ENCODE data around the gene RNF181. TPM values are rescaled to one million over a fixed set of nuclear protein-coding genes. Genes with fewer than 3 reads are reported as not detected.

The RNF181 gene
- total RNA-seq, 4 donors from 2014 or later, result 86.9 to 202 (median 168) TPM

DNA sequence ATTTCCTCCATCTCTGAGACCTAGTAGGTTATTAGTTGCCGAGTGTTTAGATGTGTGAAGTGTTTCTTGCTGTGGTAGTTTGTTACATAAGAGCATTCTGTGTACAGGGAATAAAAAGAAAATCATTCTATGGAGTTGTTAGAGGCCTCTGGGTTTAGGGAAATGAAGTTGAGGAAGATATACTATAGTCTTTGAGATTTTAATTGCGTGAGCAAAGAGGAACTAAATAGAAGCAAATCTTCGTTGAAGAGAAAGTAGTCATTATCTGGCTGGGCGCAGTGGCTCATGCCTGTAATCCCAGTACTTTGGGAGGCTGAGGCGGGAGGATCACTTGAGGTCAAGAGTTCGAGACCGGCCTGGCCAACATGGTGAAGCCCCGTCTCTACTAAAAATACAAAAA is 39.5 kb downstream of the RNF181 start:
- Histone ChIP-seq H3K36me3 (peaks cover 64 to 74% of the 10 kb centered on the region in 2 donors), H3K9me3 (no peaks in the 10 kb centered on the region), H3K27me3 (no peaks in the 10 kb centered on the region), H3K4me1 (peaks cover 0 to 6% of the 10 kb centered on the region in 2 donors), H3K4me3 (replicated peaks in 1 of 3) (no peak overlapping the region), H3K27ac (no peak overlapping the region)
- no peak for TF ChIP-seq POLR2A (IDR thresholded peaks at IDR 0.05)
- TF ChIP-seq, protein P1, sequence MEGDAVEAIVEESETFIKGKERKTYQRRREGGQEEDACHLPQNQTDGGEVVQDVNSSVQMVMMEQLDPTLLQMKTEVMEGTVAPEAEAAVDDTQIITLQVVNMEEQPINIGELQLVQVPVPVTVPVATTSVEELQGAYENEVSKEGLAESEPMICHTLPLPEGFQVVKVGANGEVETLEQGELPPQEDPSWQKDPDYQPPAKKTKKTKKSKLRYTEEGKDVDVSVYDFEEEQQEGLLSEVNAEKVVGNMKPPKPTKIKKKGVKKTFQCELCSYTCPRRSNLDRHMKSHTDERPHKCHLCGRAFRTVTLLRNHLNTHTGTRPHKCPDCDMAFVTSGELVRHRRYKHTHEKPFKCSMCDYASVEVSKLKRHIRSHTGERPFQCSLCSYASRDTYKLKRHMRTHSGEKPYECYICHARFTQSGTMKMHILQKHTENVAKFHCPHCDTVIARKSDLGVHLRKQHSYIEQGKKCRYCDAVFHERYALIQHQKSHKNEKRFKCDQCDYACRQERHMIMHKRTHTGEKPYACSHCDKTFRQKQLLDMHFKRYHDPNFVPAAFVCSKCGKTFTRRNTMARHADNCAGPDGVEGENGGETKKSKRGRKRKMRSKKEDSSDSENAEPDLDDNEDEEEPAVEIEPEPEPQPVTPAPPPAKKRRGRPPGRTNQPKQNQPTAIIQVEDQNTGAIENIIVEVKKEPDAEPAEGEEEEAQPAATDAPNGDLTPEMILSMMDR (IDR thresholded peaks at IDR 0.05), result no peak
- no peak for DNase-seq
- intact Hi-C loops (cut with DNase I), result loop anchor here (10.0 kb wide), 2 partner anchors 180 to 460 kb away; no protein-coding TSS in a partner anchor
- 92 to 94% methylated on average over 8 of the region's 8 CpGs for WGBS, 2 donors

DNA sequence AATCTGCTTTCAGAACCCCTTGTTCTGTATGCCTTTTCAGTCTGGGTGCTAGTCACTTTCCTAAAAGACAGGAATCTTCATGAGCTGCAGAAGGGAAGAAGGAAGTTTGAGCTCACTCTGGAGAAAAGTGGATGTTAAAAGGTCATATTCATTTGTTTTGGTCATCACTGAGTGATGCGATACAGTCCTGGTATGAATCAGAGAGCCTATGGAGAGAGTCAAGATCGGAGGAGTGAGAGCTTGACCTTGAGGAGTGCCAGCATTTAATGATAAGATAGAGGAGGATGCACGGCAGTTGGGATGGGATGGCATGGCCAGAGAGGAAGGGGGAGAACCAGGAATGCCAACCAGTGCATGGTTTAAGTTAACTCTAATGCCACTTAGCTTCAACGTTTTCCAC is 40.1 kb downstream of the RNF181 start:
- DNase-seq, result no peak
- TF ChIP-seq, protein P1 (IDR thresholded peaks at IDR 0.05), result no peak
- no peak for TF ChIP-seq POLR2A (IDR thresholded peaks at IDR 0.05)
- intact Hi-C loops (cut with DNase I), result loop anchor here (10.0 kb wide), 2 partner anchors 179 to 459 kb away; no protein-coding TSS in a partner anchor
- no peaks in the 10 kb centered on the region for H3K27me3 ChIP-seq
- H3K4me1 ChIP-seq, result peaks cover 0 to 6% of the 10 kb centered on the region in 2 donors
- no peak overlapping the region for H3K27ac ChIP-seq
- no peaks in the 10 kb centered on the region for H3K9me3 ChIP-seq
- 79 to 85% methylated on average over 4 of the region's 4 CpGs for WGBS, 2 donors
- H3K36me3 ChIP-seq, result peaks cover 71 to 75% of the 10 kb centered on the region in 2 donors
- no peak overlapping the region for H3K4me3 ChIP-seq (replicated peaks in 1 of 3)

DNA sequence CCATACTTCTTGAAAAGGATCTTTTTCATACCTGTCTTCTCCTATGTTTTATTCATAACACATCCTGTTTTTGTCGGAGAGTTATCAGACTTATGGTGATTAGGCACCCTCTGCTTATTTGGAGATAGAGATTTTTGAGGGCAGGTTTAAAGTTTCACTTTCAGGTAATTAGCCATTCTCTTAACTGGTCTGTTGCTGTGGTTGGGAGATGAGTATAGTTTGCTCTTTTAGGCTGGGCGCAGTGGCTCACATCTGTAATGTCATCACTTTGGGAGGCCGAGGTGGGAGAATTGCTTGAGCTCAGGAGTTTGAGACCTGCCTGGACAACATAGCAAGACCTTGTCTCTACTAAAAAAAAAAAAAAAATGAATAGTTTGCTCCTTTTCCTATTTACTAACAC is 47.2 kb downstream of the RNF181 start:
- DNase-seq, result no peak
- WGBS, 2 donors, result 71 to 93% methylated on average over 3 of the region's 3 CpGs
- intact Hi-C loops (cut with DNase I), result no loop called here
- peaks cover 77 to 92% of the 10 kb centered on the region in 2 donors for H3K36me3 ChIP-seq
- H3K4me3 ChIP-seq (replicated peaks in 1 of 3), result no peak overlapping the region
- TF ChIP-seq POLR2A (IDR thresholded peaks at IDR 0.05), result no peak
- TF ChIP-seq, protein P1 (IDR thresholded peaks at IDR 0.05), result no peak
- H3K9me3 ChIP-seq, result no peaks in the 10 kb centered on the region
- no peaks in the 10 kb centered on the region for H3K27me3 ChIP-seq
- peaks cover 0 to 2% of the 10 kb centered on the region in 2 donors for H3K4me1 ChIP-seq
- H3K27ac ChIP-seq, result no peak overlapping the region

GRCh38 chr2:85644909-85645308 is 49.4 kb downstream of the RNF181 start:
- intact Hi-C loops (cut with DNase I), result no loop called here
- no peak overlapping the region for H3K27ac ChIP-seq
- no peak for DNase-seq
- H3K36me3 ChIP-seq, result peaks cover 66 to 99% of the 10 kb centered on the region in 2 donors
- no peaks in the 10 kb centered on the region for H3K27me3 ChIP-seq
- 96 to 98% methylated on average over 8 of the region's 8 CpGs for WGBS, 2 donors
- TF ChIP-seq POLR2A (IDR thresholded peaks at IDR 0.05), result no peak
- TF ChIP-seq, protein P1 (IDR thresholded peaks at IDR 0.05), result no peak
- peaks cover 0 to 12% of the 10 kb centered on the region in 2 donors for H3K4me1 ChIP-seq
- H3K4me3 ChIP-seq (replicated peaks in 1 of 3), result no peak overlapping the region
- H3K9me3 ChIP-seq, result no peaks in the 10 kb centered on the region

GRCh38 chr2:85646166-85646565 is 50.6 kb downstream of the RNF181 start:
- DNase-seq, result no peak
- intact Hi-C loops (cut with DNase I), result no loop called here
- WGBS, 2 donors, result 93 to 94% methylated on average over 2 of the region's 2 CpGs
- Histone ChIP-seq H3K27me3 (no peaks in the 10 kb centered on the region), H3K27ac (no peak overlapping the region), H3K9me3 (no peaks in the 10 kb centered on the region), H3K4me1 (peaks cover 0 to 12% of the 10 kb centered on the region in 2 donors), H3K4me3 (replicated peaks in 1 of 3) (no peak overlapping the region), H3K36me3 (peaks cover 55 to 88% of the 10 kb centered on the region in 2 donors)
- TF ChIP-seq POLR2A (IDR thresholded peaks at IDR 0.05), result no peak
- TF ChIP-seq, protein P1 (IDR thresholded peaks at IDR 0.05), result no peak

Small RNAs within 50 kb of the gene (small RNA-seq; reads per million reads assigned to genes)
- not detected for gene RN7SL126P

Other genes with a start within 250 kb of the RNF181 start
- 100 to 1,000 TPM in 3 of 4 donors, 10 to 100 TPM in 1; 88.2 to 253 (median 182) TPM for gene RETSAT, start 241.2 kb upstream of the RNF181 start, total RNA-seq
- gene ELMOD3, start 241.0 kb upstream of the RNF181 start, total RNA-seq, result 10 to 100 TPM; 23.4 to 34.5 (median 31.4) TPM
- gene CAPG, start 185.4 kb upstream of the RNF181 start, total RNA-seq, result 100 to 1,000 TPM; 155 to 257 (median 225) TPM
- 1 to 10 TPM; 1.6 to 9.0 (median 4.1) TPM for gene SH2D6, start 177.0 kb upstream of the RNF181 start, total RNA-seq
- gene MAT2A, start 56.6 kb upstream of the RNF181 start, total RNA-seq, result 100 to 1,000 TPM; 303 to 511 (median 354) TPM
- gene GGCX, start 34.3 kb upstream of the RNF181 start, total RNA-seq, result 10 to 100 TPM; 39.5 to 81.9 (median 51.6) TPM
- 100 to 1,000 TPM in 3 of 4 donors, 10 to 100 TPM in 1; 89.6 to 171 (median 121) TPM for gene VAMP8, start 18.2 kb upstream of the RNF181 start, total RNA-seq
- gene VAMP5, start 11.3 kb upstream of the RNF181 start, total RNA-seq, result 10 to 100 TPM; 13.6 to 41.3 (median 20.7) TPM
- gene TMEM150A, start 7.0 kb downstream of the RNF181 start, total RNA-seq, result 10 to 100 TPM in 3 of 4 donors, 1 to 10 TPM in 1; 8.9 to 25.2 (median 21.9) TPM
- gene C2orf68, start 16.3 kb downstream of the RNF181 start, total RNA-seq, result 10 to 100 TPM; 24.0 to 30.1 (median 25.8) TPM
- 100 to 1,000 TPM in 2 of 4 donors, 10 to 100 TPM in 2; 60.5 to 201 (median 99.4) TPM for gene USP39, start 20.4 kb downstream of the RNF181 start, total RNA-seq
- gene SFTPB, start 72.5 kb downstream of the RNF181 start, total RNA-seq, result 100 to 1,000 TPM in 2 of 4 donors, 10 to 100 TPM in 2; 24.8 to 323 (median 116) TPM
- gene GNLY, start 98.6 kb downstream of the RNF181 start, total RNA-seq, result 1 to 10 TPM in 1 of 4 donors, under 1 TPM in 2, not detected in 1; 0.22 to 3.6 (median 0.63) TPM
- gene ATOH8, start 158.2 kb downstream of the RNF181 start, total RNA-seq, result 100 to 1,000 TPM in 2 of 4 donors, 10 to 100 TPM in 2; 82.8 to 260 (median 167) TPM